Measurements from ENCODE around the gene ATOX1. TPM values are rescaled to one million over a fixed set of nuclear protein-coding genes. Genes with fewer than 3 reads are reported as not detected.
"Not testable (repeated sequence)": the region's sequence is repeated elsewhere in the genome, so short reads cannot be mapped to it uniquely, and the experiment has no call there.

Gene ATOX1
- total RNA-seq, 1 experiment from 2014 or later: 248 TPM

- DNase-seq (ENCODE audit: low read depth): peak; percentile 99
Measured at GRCh38 chr5:151699071-151699901, 59.1 kb downstream of the ATOX1 start.

DNA sequence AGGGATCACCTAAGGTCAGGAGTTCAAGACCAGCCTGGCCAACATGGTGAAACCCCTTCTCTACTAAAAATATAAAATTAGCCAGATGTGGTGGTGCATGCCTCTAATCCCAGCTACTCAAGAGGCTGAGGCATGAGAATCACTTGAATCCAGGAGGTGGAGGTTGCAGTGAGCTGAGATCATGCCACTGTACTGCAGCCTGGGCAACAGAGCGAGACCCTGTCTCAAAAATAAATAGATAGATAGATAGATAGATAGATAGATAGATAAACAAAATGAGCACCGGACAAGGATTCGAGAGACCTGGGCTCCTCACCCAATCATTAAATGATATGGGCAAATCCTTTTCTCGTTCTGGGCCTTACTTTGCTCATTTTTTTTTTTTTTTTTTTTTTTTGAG is 60.4 kb downstream of the ATOX1 start:
- not testable (repeated sequence) for DNase-seq (ENCODE audit: low read depth)

DNA sequence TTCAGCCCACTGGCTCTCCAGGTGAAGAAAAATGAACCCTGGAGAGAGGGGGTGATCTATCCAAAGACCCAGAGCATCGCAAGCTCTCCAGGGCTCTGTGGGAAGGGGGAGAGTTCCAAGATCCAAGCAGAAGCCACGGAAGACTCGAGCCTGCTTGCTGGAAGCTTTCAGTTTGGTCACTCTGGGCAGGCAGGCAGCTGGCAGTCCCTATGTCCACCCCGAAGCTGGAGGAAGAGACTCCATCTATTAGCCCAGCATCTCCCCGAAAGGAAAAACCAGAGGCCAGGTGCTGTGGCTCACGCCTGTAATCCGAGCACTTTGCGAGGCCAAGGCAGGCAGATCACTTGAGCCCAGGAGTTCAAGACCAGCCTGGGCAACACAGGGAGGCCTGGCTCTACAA is 61.0 kb downstream of the ATOX1 start:
- no peak for DNase-seq (ENCODE audit: low read depth)

DNA sequence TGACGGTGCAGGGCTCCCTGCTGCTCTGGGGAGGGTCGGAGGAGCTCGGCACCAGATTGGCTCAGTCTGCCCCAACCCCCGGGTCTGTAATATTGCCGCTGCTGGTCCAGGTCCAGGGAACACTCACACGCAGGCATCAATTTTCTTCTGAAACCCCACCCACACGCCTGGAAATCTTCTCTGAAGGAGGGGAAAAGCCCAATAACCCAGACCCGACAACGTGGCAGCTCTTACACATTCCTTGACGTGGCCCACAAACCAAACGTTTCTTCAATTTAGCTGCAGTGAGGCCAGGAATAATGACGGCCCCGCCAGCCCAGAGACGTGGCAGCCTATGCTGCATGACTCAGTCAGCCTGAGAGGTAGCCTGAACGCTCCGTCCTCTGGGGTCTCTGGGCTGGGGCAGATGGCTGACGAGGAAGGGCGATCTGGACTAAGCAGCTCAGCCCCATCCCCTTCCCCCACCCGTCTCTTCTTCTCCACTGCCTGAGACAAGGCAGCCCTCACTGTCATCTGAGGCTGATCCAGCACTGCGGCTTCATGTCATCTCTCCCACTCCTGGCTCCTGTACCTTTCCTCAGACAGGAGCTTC is 61.9 kb downstream of the ATOX1 start:
- DNase-seq (ENCODE audit: low read depth): peak; percentile 86

GRCh38 chr5:151695464-151695863 is 63.0 kb downstream of the ATOX1 start:
- no peak for DNase-seq (ENCODE audit: low read depth)

GRCh38 chr5:151694035-151694485 is 64.4 kb downstream of the ATOX1 start:
- peak; percentile 99 for DNase-seq (ENCODE audit: low read depth)

Small RNAs within 50 kb of the gene (small RNA-seq; reads per million reads assigned to genes)
- gene RN7SKP232: not detected

Other genes with a start within 250 kb of the ATOX1 start
- 0.06 and 0.07 TPM in 2 replicates for gene FAT2, start 167.3 kb downstream of the ATOX1 start, total RNA-seq (2014; rRNA removed; shearing (Covaris generic))
- gene SPARC, start 71.7 kb downstream of the ATOX1 start, total RNA-seq (2014; rRNA removed; shearing (Covaris generic)): 955 and 1,238 TPM in 2 replicates
- 295 and 342 TPM in 2 replicates for gene G3BP1, start 13.3 kb upstream of the ATOX1 start, total RNA-seq (2014; rRNA removed; shearing (Covaris generic))
- gene GLRA1, start 166.2 kb upstream of the ATOX1 start, total RNA-seq (2014; rRNA removed; shearing (Covaris generic)): not detected in 2 replicates